C1 segment of cervical spinal cord (tissue), 14 donors: ENCODE data around the gene TRPM5.

Source experiments
- DNase-seq, 14 donors: peaks; one replicate each; lab custom pipeline; 2025; lab: John Stamatoyannopoulos, UW

The TRPM5 gene

DNA sequence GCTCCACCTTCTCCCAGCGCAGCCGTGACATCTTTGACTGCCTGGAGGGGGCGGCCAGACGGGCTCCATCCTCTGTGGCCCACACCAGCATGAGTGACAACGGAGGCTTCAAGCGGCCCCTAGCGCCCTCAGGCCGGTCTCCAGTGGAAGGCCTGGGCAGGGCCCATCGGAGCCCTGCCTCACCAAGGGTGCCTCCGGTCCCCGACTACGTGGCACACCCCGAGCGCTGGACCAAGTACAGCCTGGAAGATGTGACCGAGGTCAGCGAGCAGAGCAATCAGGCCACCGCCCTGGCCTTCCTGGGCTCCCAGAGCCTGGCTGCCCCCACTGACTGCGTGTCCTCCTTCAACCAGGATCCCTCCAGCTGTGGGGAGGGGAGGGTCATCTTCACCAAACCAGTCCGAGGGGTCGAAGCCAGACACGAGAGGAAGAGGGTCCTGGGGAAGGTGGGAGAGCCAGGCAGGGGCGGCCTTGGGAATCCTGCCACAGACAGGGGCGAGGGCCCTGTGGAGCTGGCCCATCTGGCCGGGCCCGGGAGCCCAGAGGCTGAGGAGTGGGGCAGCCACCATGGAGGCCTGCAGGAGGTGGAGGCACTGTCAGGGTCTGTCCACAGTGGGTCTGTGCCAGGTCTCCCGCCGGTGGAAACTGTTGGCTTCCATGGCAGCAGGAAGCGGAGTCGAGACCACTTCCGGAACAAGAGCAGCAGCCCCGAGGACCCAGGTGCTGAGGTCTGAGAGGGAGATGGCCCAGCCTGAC lies 41.2 kb downstream of the TRPM5 start:
- DNase-seq, result no peak

DNA sequence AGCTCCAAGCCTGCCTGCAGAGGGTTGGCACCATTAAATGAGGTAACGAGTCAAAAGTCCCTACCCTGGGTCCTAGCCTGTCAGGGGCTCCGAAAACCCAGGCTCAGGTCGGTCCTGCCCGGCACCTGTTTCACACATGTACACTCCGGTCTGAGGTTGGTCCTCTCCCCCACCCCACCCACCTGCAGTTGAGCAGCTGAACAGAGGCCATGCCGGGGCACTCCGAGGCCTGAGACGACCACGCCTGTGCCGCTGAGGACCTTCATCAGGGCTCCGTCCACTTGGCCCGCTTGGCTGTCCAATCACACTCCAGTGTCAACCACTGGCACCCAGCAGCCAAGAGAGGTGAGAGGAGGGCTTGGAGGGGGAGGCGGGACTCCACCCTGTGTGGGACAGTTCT lies 42.2 kb downstream of the TRPM5 start:
- no peak for DNase-seq

DNA sequence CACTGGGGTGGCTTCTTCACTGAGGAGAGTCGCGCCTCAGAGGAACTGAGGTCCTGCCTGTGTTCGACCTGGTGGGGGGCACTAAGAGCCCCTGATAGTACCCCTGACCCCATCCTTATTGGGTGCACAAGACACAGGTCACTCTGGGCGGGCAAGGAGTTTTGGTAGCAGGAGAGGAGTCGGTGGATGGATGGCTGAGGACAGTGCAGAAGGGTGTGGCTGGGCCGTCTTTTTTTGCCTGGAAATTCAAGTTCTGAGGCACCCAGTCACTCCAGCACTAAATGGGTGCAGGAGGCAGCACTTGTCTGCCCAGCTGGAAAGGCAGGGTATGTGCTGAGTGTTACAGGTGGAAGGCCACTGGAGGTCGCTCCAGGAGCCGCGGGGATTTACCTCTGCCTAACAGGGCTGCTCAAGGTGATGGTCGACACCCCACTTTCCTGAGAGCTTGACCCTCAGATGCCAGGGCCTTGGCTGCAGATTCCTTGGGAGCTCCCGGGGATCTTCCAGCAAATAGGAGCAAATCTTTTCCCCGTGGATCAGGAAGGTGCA lies 42.8 kb downstream of the TRPM5 start:
- no peak for DNase-seq

DNA sequence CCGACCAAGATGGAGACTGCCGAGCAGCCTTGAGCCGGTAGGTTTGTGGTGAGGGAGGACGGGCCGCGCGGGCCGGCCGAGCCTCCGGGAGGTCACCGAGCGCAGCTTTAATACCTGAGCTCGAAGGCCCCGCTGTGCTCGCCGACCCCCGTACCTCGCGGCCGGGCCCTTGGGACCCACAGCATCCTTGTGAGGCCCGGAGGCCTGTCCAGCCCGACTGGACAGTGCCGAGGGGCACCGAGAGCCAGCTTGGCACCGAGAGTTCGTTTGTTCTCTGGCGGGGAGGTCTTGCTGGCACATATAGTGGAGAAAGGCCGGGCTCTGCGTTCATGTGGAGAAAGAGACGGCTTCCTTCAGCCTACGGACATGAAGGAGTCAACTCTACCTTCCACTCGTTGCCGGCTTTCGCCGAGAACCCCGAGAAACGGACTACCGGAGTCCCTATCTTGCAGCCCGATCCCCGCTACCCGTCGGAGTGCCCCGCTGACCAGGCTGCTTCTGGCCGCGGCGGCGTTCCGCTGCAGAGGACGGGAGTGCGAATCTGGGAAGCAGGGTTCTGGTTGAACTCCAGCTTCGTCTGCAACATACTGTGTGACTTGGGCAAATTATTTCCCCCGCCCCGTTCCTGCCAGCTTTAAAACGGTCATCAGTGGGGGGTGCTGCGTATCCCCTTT lies 43.4 kb downstream of the TRPM5 start:
- peak in 1 of 14 donors; percentile 79 for DNase-seq

DNA sequence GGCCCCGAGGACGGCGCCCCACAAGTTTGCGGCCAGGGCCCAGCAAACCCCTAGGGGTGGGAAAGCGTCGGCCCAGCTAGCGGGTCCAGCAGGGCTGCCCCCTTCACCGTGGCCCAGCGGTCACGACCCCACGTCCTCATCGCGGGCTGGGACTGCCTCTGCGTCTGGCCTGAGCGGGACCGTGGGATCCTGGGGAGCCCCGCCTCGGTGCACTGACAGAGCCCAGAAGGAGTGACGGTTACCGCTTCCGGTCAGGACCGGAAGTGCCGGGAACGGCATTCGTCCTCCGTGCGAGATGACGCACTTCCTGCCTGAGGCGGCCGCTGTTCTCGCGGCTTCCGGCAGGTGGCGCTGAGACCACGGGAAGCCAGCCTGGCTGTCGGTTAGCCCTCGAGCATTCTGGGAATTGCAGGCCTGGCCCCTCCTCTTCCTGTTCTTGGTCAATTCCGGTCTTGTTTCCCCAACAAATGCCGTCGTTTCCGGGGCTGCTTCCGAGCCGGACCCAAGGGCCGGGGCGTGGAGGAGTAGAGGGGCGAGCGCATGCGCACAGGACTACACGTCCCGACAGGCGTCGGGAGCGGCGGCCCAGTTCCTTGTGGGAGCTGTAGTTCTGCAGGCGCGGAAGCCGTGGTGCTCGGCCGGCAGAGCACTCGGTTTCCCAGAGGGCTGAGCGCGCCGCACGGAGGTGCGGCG lies 44.1 kb downstream of the TRPM5 start, which contains the start of gene TSSC4:
TSSC4 (plus strand) TSS at position 682 of the 693 bp plus-strand sequence. CDS start 1,884 bp downstream, outside the sequence.
- DNase-seq, result peak; percentile 98 to 100 (median 100)

DNA sequence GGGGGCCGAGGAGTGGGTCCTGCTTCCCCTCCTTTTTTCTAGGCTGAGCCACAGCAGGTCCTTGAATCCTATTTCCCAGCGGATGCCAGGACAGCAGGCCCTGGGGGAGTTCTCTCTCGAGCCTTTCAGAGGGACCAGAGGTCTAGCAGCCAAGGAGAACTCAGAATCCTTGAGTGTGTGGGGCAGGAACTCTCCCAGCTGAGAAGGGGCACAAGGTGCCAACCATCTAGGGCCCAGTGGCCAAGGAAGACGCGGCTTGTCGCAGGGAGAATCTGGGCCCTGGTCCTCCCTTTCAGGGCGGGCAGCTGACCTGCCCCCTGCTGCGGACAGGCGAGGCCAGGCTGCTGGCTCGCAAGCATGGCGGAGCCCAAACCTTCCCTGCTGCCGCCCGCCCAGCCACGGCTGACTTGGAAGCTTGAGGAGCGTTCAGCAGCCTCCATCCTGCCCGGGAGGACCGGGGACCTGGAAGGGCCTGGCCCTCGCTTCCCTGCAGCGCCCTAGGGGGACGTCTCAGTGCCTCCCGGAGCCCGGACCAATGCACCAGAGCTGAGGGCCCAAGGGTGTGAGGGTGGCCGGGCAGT lies 44.7 kb downstream of the TRPM5 start:
- peak in 4 of 14 donors; percentile 53 to 80 (median 70) for DNase-seq

DNA sequence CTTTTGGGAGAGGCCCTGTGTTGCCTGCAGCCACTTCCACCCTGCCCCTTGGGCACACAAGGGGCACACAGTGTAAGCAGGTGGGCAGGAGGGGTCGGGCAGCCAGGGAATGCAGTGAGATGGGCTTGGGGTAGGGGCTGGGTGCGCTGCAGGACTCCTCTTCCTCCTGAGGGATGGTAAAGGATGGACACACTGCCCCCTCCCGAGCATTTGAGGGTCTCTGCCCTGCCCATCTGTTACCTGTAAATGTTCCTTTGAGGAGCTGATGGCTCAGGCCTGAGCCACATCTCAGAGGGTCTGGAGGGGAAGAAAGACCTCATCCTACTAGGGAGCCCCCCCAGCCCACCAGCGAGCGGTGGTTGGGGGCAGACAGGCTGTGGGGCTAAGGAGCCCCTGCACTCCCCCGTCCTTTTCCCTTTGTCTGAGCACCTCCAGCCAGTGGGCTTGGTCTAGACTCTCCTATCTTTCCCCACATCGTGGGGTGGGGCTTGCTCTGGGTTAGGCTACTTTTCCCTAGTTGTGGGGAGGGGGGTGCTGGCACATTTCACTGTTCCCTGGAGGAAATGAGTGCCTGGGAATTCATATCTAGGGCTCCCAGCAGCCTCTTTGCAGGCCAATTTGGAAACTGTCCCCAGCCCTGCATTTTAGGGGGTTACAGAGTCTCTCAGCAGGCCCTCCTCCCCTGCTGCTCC lies 45.5 kb downstream of the TRPM5 start:
- DNase-seq, result no peak

DNA sequence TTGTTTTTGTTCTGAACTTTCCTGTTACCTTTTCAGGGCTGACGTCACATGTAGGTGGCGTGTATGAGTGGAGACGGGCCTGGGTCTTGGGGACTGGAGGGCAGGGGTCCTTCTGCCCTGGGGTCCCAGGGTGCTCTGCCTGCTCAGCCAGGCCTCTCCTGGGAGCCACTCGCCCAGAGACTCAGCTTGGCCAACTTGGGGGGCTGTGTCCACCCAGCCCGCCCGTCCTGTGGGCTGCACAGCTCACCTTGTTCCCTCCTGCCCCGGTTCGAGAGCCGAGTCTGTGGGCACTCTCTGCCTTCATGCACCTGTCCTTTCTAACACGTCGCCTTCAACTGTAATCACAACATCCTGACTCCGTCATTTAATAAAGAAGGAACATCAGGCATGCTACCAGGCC lies 47.3 kb downstream of the TRPM5 start:
- no peak for DNase-seq

DNA sequence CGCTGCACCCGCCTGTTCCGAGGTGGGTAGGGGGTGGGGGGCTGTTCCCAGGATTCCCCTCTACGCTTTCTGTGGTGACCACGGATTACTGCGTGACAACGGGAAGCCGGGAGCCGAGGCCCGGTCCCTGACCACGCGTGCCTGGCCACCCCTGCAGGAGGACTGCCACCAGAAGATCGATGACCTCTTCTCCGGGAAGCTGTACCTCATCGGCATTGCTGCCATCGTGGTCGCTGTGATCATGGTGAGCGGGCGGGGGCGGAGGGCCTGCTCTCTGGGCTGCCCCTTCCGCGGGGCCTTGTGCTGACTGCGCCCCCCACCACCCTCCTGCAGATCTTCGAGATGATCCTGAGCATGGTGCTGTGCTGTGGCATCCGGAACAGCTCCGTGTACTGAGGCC lies 47.8 kb downstream of the TRPM5 start:
- no peak for DNase-seq

DNA sequence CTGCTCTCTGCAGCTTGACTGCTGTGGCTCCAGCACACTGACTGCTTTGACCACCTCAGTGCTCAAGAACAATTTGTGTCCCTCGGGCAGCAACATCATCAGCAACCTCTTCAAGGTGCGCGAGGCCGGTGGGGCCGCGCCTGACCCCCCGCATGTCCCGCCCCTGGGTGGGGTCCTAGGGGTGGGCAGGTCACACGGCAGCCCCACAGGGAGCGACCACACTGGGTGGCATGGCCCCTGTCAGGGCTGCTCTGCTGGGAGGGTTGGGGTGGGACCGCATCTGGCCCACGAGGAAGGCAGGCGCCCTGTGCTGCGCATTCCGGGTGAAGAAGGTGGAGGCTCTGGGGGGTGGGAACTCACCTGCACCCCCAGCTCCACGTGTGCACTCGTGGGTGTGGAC lies 48.5 kb downstream of the TRPM5 start:
- no peak for DNase-seq

DNA sequence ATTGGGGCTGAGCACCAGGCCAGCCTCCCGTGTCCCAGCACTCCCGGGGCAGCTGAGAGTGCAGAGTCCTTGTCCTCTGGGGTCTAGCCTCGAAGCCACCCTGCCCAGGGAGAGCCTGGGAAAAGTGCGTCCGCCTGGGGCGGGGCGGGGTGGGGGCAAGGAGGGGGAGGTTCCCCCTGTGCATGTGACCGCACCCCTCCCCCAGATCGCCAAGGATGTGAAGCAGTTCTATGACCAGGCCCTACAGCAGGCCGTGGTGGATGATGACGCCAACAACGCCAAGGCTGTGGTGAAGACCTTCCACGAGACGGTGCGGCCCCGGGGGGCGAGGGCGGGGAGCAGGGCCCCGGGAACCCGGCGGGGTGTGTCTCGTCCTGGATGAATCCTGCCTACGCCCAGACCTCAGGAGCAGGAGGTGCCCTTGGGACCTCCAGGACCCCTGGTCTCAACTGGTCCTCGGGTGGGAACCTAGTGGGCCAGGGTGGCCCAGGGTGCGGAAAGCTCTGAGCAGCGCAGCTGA lies 49.0 kb downstream of the TRPM5 start:
- DNase-seq, result no peak

DNA sequence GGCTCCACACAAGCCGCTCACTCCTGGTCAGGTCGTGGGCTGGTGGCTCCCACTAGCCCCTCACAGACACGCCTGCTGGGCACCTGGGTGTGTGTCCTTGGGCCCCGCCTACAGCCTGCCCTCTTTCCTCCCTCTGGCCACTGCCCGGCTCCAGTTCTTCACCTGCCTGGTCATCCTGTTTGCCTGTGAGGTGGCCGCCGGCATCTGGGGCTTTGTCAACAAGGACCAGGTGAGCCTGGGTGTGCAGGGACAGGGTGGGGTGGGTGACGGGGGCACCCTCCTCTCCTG lies 49.6 kb downstream of the TRPM5 start:
- no peak for DNase-seq
